Colonic mucosa (tissue), 4 donors: ENCODE data around the gene LY9. TPM values are rescaled to one million over a fixed set of nuclear protein-coding genes. Genes with fewer than 3 reads are reported as not detected.
A peak's percentile ranks its signal among the peaks of the same experiment; 100 is the strongest.

Experiments
- DNase-seq: peaks from one replicate; pipeline ENCODE4 v3.0.0-alpha.2; 2020
- H3K27ac ChIP-seq: fragments of 200-600 bp; one replicate; pipeline ENCODE4 v1.8.0; 2021
- H3K27me3 ChIP-seq: fragments of 200-600 bp; one replicate; pipeline ENCODE4 v1.8.0; 2021
- H3K36me3 ChIP-seq: fragments of 200-600 bp; one replicate; pipeline ENCODE4 v1.8.0; 2021
- H3K4me1 ChIP-seq: fragments of 200-600 bp; one replicate; pipeline ENCODE4 v1.8.0; 2021; ENCODE audit warnings: mild to moderate bottlenecking
- H3K4me3 ChIP-seq: fragments of 200-600 bp; one replicate; pipeline ENCODE4 v1.8.0; 2021
- H3K9ac ChIP-seq, 2 donors: one replicate each; pipeline ENCODE4 v1.7.0; 2013; ENCODE audit warnings: control low read depth in 2 of 2, low read depth in 2 of 2, low read length in 2 of 2
- H3K9me3 ChIP-seq: fragments of 200-600 bp; one replicate; pipeline ENCODE4 v1.8.0; 2021
- intact Hi-C: fragments of 100-400 bp; cut with DNase I; formaldehyde crosslinking; loops from one replicate; pipeline ENCODE4 v1.14.1; 2022
- total RNA-seq, 2 donors: library from RNA; stranded (reverse); fragmentation: NEBNext Ultra II Directional in 1 of 2; extraction: Animal tissue kit (Norgen Biotek cat#: 25700) in 1 of 2; gene quantifications; one replicate each; pipeline ENCODE4 v1.2.1, GENCODE V29; 2021
- TF ChIP-seq, protein P1 (sequence below): fragments of 200-600 bp; IDR thresholded peaks from one replicate; pipeline ENCODE4 v1.8.0; 2022; ENCODE audit warnings: antibody characterized with exemption, mild to moderate bottlenecking
- donor health status: healthy.
- donor health status: DM: no; HTN: no; CAD: no.
- donor health status: DM: no; HTN: no; CAD: no.

The LY9 gene
- total RNA-seq, 2 donors from 2014 or later: 1.2 to 2.7 TPM

- DNase-seq: no peak
- Histone ChIP-seq H3K27ac (no peak overlapping the region), H3K36me3 (no peaks in the 10 kb centered on the region), H3K27me3 (no peaks in the 10 kb centered on the region), H3K9me3 (no peaks in the 10 kb centered on the region), H3K4me1 (no peaks in the 10 kb centered on the region), H3K9ac (no peak overlapping the region), H3K4me3 (no peak overlapping the region)
- intact Hi-C loops: no loop called here
- TF ChIP-seq, protein P1, sequence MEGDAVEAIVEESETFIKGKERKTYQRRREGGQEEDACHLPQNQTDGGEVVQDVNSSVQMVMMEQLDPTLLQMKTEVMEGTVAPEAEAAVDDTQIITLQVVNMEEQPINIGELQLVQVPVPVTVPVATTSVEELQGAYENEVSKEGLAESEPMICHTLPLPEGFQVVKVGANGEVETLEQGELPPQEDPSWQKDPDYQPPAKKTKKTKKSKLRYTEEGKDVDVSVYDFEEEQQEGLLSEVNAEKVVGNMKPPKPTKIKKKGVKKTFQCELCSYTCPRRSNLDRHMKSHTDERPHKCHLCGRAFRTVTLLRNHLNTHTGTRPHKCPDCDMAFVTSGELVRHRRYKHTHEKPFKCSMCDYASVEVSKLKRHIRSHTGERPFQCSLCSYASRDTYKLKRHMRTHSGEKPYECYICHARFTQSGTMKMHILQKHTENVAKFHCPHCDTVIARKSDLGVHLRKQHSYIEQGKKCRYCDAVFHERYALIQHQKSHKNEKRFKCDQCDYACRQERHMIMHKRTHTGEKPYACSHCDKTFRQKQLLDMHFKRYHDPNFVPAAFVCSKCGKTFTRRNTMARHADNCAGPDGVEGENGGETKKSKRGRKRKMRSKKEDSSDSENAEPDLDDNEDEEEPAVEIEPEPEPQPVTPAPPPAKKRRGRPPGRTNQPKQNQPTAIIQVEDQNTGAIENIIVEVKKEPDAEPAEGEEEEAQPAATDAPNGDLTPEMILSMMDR: no peak
These were observed 22.9 kb upstream of the LY9 start for GRCh38 chr1:160773093-160773492.

GRCh38 chr1:160774886-160775719 lies 20.9 kb upstream of the LY9 start:
- H3K4me3 ChIP-seq: no peak overlapping the region
- TF ChIP-seq, protein P1: no peak

GRCh38 chr1:160776178-160776577 lies 19.8 kb upstream of the LY9 start:
- no peak overlapping the region for H3K4me3 ChIP-seq
- no peak overlapping the region for H3K27ac ChIP-seq
- H3K9ac ChIP-seq: no peak overlapping the region
- H3K36me3 ChIP-seq: no peaks in the 10 kb centered on the region
- no peak for DNase-seq
- H3K27me3 ChIP-seq: no peaks in the 10 kb centered on the region
- intact Hi-C loops: loop anchor here (2.0 kb wide), 1 partner anchor 55 kb away; no protein-coding TSS in a partner anchor
- H3K4me1 ChIP-seq: peaks cover 4% of the 10 kb centered on the region
- H3K9me3 ChIP-seq: no peaks in the 10 kb centered on the region
- TF ChIP-seq, protein P1: no peak

More at GRCh38 chr1:160774886-160775719, 20.9 kb upstream of the LY9 start:
- no peak for DNase-seq
- no peak overlapping the region for H3K9ac ChIP-seq
- no peak overlapping the region for H3K27ac ChIP-seq
- H3K4me1 ChIP-seq: no peaks in the 10 kb centered on the region
- no peaks in the 10 kb centered on the region for H3K36me3 ChIP-seq
- no peaks in the 10 kb centered on the region for H3K27me3 ChIP-seq
- H3K9me3 ChIP-seq: no peaks in the 10 kb centered on the region
- intact Hi-C loops: no loop called here

DNA sequence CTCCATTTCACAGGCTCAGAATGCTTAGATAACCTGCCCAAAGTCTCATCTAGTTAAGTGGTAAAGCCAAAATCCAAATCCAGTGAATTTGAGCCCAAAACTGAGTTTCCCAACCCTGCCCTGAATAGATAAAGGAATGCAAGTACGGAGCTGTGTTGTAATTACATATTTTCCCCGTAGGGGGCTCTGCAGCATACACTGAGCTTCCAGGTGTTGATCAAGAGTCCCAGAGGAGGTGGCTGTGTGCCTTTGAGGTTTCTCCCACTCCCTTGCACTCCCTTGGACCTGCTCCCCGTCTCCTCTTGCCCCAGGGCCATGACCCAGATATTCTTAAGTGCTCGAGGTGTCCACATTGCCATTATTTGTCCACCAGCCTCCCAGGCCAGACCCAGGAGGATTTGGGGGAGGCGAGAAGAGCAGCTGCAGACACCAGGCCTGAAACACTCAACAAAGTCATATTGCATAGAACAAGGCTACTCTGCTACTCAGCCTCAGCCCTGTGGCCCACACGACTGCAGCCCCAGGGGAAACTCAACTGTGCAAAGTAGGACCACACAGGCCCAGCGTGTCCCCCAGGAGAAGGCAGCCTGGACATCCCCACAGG lies 18.4 kb upstream of the LY9 start:
- no peak overlapping the region for H3K9ac ChIP-seq
- H3K27ac ChIP-seq: no peak overlapping the region
- no peaks in the 10 kb centered on the region for H3K27me3 ChIP-seq
- intact Hi-C loops: loop anchor here (2.0 kb wide), 1 partner anchor 53 kb away; no protein-coding TSS in a partner anchor
- DNase-seq: peak; percentile 66
- TF ChIP-seq, protein P1: peak; percentile 65
- H3K4me3 ChIP-seq: no peak overlapping the region
- H3K36me3 ChIP-seq: no peaks in the 10 kb centered on the region
- H3K9me3 ChIP-seq: no peaks in the 10 kb centered on the region
- peaks cover 12% of the 10 kb centered on the region for H3K4me1 ChIP-seq

DNA sequence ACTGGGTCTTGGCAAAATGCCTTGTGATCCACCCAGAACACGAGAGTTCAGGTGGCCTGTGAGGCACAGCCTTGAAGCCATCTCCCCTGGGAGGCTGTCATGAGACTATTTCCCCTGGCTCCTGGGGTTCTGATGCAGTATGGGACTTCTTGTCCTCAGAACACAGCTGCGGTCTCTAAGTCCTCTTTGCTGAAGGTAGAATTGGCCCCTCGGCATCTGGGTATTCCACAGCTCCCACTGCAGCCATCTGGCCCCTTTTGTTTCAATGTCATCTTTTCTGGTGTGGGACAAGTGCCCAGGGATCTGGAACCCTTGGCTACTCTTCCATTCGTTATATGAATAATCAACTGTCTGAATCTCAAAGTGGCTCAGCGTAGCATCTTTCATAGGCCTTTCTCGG lies 17.0 kb upstream of the LY9 start:
- no peak overlapping the region for H3K27ac ChIP-seq
- H3K36me3 ChIP-seq: no peaks in the 10 kb centered on the region
- TF ChIP-seq, protein P1: no peak
- H3K4me3 ChIP-seq: no peak overlapping the region
- H3K9ac ChIP-seq: no peak overlapping the region
- H3K9me3 ChIP-seq: no peaks in the 10 kb centered on the region
- no peaks in the 10 kb centered on the region for H3K27me3 ChIP-seq
- intact Hi-C loops: no loop called here
- H3K4me1 ChIP-seq: peaks cover 15% of the 10 kb centered on the region
- DNase-seq: no peak
